Heart left ventricle (tissue), 16 donors: ENCODE measurements around the gene YY1AP1. TPM values are rescaled to one million over a fixed set of nuclear protein-coding genes. Genes with fewer than 3 reads are reported as not detected.
"Not testable (repeated sequence)": the region's sequence is repeated elsewhere in the genome, so short reads cannot be mapped to it uniquely, and the experiment has no call there.

Experiments
- ATAC-seq, 4 donors: fragments of 200-7000 bp; cut with Tn5 transposase; one replicate each; pipeline ENCODE4 v1.9.1; 2020 to 2022; ENCODE audit warnings: moderate library complexity in 4 of 4, mild to moderate bottlenecking in 3 of 4, moderate number of reproducible peaks in 1 of 4
- DNase-seq, 5 donors: peaks; one replicate each; pipeline ENCODE4 v3.0.0-alpha.2; 2020
- H3K27ac ChIP-seq, 12 donors: fragments of 200-600 bp; sonication (generic) in 4 of 12; one replicate each; pipeline versions ENCODE4 v1.5.0 to v1.8.0; 2016 to 2022; ENCODE audit warnings: mild to moderate bottlenecking in 2 of 12
- H3K27me3 ChIP-seq, 9 donors: fragments of 200-600 bp; sonication (generic) in 2 of 9; one replicate each; pipeline versions ENCODE4 v1.5.1 to v1.8.0; 2016 to 2022; ENCODE audit warnings: mild to moderate bottlenecking in 3 of 9
- H3K36me3 ChIP-seq, 9 donors: fragments of 200-600 bp; sonication (generic) in 2 of 9; one replicate each; pipeline versions ENCODE4 v1.5.0 to v1.8.0; 2018 to 2022; ENCODE audit warnings: mild to moderate bottlenecking in 2 of 9
- H3K4me1 ChIP-seq, 12 donors: fragments of 200-600 bp; sonication (generic) in 4 of 12; one replicate each; pipeline versions ENCODE4 v1.5.0 to v1.8.0; 2016 to 2022; ENCODE audit warnings: mild to moderate bottlenecking in 3 of 12
- H3K4me3 ChIP-seq, 12 donors: fragments of 200-600 bp; sonication (generic) in 4 of 12; one replicate each; pipeline versions ENCODE4 v1.5.0 to v1.8.0; 2017 to 2022; ENCODE audit warnings: mild to moderate bottlenecking in 9 of 12, moderate library complexity in 4 of 12
- H3K9me3 ChIP-seq, 12 donors: fragments of 200-600 bp; sonication (generic) in 4 of 12; one replicate each; pipeline versions ENCODE4 v1.5.0 to v1.8.0; 2016 to 2022; ENCODE audit warnings: mild to moderate bottlenecking in 1 of 12
- CTCF ChIP-seq, 12 donors: fragments of 200-600 bp; sonication (generic) in 4 of 12; IDR thresholded peaks; one replicate each; pipeline versions ENCODE4 v1.5.0 to v1.8.0; 2018 to 2022; ENCODE audit warnings: antibody characterized with exemption in 12 of 12, mild to moderate bottlenecking in 5 of 12
- POLR2A ChIP-seq, 2 donors: fragments of 450-650 bp; IDR thresholded peaks; one replicate each; pipeline ENCODE4 v1.6.1; 2017; ENCODE audit warnings: antibody characterized with exemption in 2 of 2, mild to moderate bottlenecking in 2 of 2, moderate library complexity in 2 of 2
- WGBS, 4 donors: extraction: QIAGEN DNeasy Blood & Tissue Kit in 2 of 4; methylation state at CpG; one replicate each; pipeline versions ENCODE4 v1.1.5 to v1.1.7; 2013 to 2018; 5-methylcytosine and 5-hydroxymethylcytosine counted together
- intact Hi-C, 10 donors: fragments of 100-400 bp; cut with DNase I; formaldehyde crosslinking; loops; one replicate each; pipeline versions ENCODE4 v1.11.1 to v1.14.2; 2022
- polyA plus RNA-seq, 2 donors: library from polyadenylated mRNA; stranded (reverse); fragments of 200-250 nt; gene quantifications; one replicate each; pipeline ENCODE4 v1.2.3, GENCODE V29; 2013
- total RNA-seq, 9 donors: library from RNA; depleted of rRNA in 2 of 9; stranded (reverse); fragments of >200 nt in 2 of 9; fragmentation: NEBNext Ultra II Directional in 3 of 9; extraction: Animal tissue kit (Norgen Biotek cat#: 25700) in 3 of 9; gene quantifications; one replicate each; pipeline versions ENCODE4 v1.1.0 to v1.2.4, GENCODE V29; 2016 to 2023
- donor health status: ischemic (EF 13 %, LVEDD 7.1; RV severe dilation, severe dysfunction).
- donor health status: healthy with polysubstance abuse.
- donor health status: DM: no; HTN: yes; CAD: no.
- donor health status: DM: no; HTN: no; CAD: no.
- donor health status: ischemic (EF 25% LVEDD 6.9; RV normal size, moderate dysfunction).
- donor health status: ischemic (EF 25% LVEDD 5.7; RV mildly dilated, moderate dysfunction).
- donor health status: healthy.
- donor health status: DM: yes; HTN: yes; CAD: no.
- donor health status: ischemic (EF 35%, LVEDD 5.7; RV mildly dilated, moderate dysfunction).
- donor health status: nonischemic (EF 11% LVEDD 7.7; RV severe dilation, severe dysfunction).
- donor health status: DM: yes; HTN: yes; CAD: no.
- donor health status: PGD.
- donor health status: ischemic (EF 29% LVEDD 5.4; RV normal size, mild dysfunction).
- donor health status: nonischemic (EF 23%, LVEDD 6.1; RV moderate dilation, normal function).

Gene YY1AP1
- total and polyA plus RNA-seq, 11 donors = 23.9 to 124 (median 63.7) TPM

DNA sequence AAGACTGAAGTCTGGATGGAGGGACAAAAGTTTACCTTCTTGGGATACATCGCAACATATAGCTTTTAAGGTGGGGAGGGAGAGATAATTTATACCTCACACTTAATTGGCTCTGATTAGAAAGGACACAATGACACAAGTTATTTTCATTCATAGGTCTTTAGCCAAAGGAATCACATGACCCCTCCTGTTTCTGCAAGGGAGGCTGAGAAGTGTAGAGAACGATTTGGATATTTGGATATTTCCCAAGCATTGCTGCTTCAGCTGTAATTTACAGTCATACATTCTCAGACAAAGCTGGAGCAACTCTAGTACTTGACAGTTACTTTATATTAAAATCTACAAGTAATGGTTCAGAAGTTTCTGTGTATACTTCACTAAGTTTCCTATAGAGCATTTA is 24.5 kb upstream of the YY1AP1 start:
- WGBS, 4 donors = 40 to 51% (median 42%) methylated on average over 2 of the region's 2 CpGs
- peaks cover 0 to 70% (median 35%) of the 10 kb centered on the region in 9 donors for H3K36me3 ChIP-seq
- H3K27ac ChIP-seq = no peak overlapping the region
- H3K4me1 ChIP-seq = peaks cover 0 to 13% (median 1%) of the 10 kb centered on the region in 12 donors
- intact Hi-C loops = no loop called here
- TF ChIP-seq CTCF (IDR thresholded peaks at IDR 0.05) (no peak), POLR2A (IDR thresholded peaks at IDR 0.05) (no peak)
- no peaks in the 10 kb centered on the region for H3K27me3 ChIP-seq
- DNase-seq (no peak), ATAC-seq (peak; percentile 33 to 61 (median 56))
- no peak overlapping the region for H3K4me3 ChIP-seq
- H3K9me3 ChIP-seq = peaks cover 0 to 5% (median 0%) of the 10 kb centered on the region in 12 donors

GRCh38 chr1:155712636-155713035 is 24.1 kb upstream of the YY1AP1 start:
- TF ChIP-seq CTCF (IDR thresholded peaks at IDR 0.05) = peak in 3 of 12 donors; percentile 14 to 29 (median 20)
- H3K27ac ChIP-seq, H3K9me3 ChIP-seq, H3K27me3 ChIP-seq, intact Hi-C loops, H3K4me3 ChIP-seq, DNase-seq: not testable (repeated sequence)
- Histone ChIP-seq H3K4me1 (peaks cover 0 to 13% (median 1%) of the 10 kb centered on the region in 12 donors), H3K36me3 (peaks cover 0 to 66% (median 32%) of the 10 kb centered on the region in 9 donors)
- ATAC-seq = peak; percentile 35 to 61 (median 46)
- 60 to 74% (median 66%) methylated on average over 3 of the region's 3 CpGs for WGBS, 4 donors

GRCh38 chr1:155711457-155711856 is 22.9 kb upstream of the YY1AP1 start:
- H3K27ac ChIP-seq, ATAC-seq, DNase-seq, intact Hi-C loops, H3K4me3 ChIP-seq, H3K9me3 ChIP-seq, H3K27me3 ChIP-seq: not testable (repeated sequence)
- Histone ChIP-seq H3K4me1 (peaks cover 0 to 13% (median 1%) of the 10 kb centered on the region in 12 donors), H3K36me3 (peaks cover 0 to 56% (median 25%) of the 10 kb centered on the region in 9 donors)
- 86 to 100% (median 94%) methylated on average over 3 of the region's 3 CpGs for WGBS, 4 donors

DNA sequence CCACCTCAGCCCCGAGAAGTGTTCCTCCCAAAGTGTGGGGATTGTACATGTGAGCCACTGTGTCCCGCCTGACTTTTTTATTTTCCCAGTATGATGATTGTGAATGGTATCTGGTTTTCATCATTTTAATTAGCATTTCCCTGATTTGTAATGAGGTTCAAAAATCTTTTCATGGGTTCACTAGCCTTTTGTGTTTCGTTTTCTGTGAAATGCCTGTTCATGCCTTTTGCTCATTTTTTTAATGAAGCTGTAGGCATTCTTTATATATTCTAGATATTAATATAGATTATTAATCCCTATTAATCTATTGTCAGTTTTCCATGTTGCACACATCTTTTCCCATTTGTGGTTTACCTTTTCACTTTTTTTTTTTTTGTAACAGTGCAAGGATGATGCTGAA is 20.8 kb upstream of the YY1AP1 start:
- intact Hi-C loops = no loop called here
- no peak for ATAC-seq
- peaks cover 0 to 13% (median 1%) of the 10 kb centered on the region in 12 donors for H3K4me1 ChIP-seq
- TF ChIP-seq CTCF (IDR thresholded peaks at IDR 0.05) = no peak
- 97 to 99% (median 98%) methylated on average over 3 of the region's 3 CpGs for WGBS, 4 donors
- no peak for DNase-seq
- H3K36me3 ChIP-seq = peaks cover 0 to 42% (median 17%) of the 10 kb centered on the region in 9 donors
- peaks cover 0 to 5% (median 0%) of the 10 kb centered on the region in 12 donors for H3K9me3 ChIP-seq
- H3K4me3 ChIP-seq = no peak overlapping the region
- H3K27me3 ChIP-seq = no peaks in the 10 kb centered on the region
- no peak overlapping the region for H3K27ac ChIP-seq

GRCh38 chr1:155706139-155706538 is 17.6 kb upstream of the YY1AP1 start:
- WGBS, 4 donors = 89 to 91% (median 90%) methylated on average over 5 of the region's 5 CpGs
- Histone ChIP-seq H3K9me3 (peaks cover 0 to 5% (median 0%) of the 10 kb centered on the region in 12 donors), H3K4me3 (no peak overlapping the region), H3K36me3 (peaks cover 0 to 19% (median 8%) of the 10 kb centered on the region in 9 donors), H3K4me1 (peaks cover 0 to 15% (median 0%) of the 10 kb centered on the region in 12 donors), H3K27me3 (no peaks in the 10 kb centered on the region), H3K27ac (no peak overlapping the region)
- TF ChIP-seq POLR2A (IDR thresholded peaks at IDR 0.05) (no peak), CTCF (IDR thresholded peaks at IDR 0.05) (no peak)
- intact Hi-C loops = no loop called here
- peak in 1 of 4 donors; percentile 43 for ATAC-seq
- no peak for DNase-seq

- ATAC-seq, DNase-seq, intact Hi-C loops: not testable (repeated sequence)
Measured at GRCh38 chr1:155704414-155704813, 15.8 kb upstream of the YY1AP1 start.

More at GRCh38 chr1:155704414-155704813, 15.8 kb upstream of the YY1AP1 start:
- H3K27ac ChIP-seq, H3K27me3 ChIP-seq, H3K9me3 ChIP-seq, H3K4me3 ChIP-seq, H3K36me3 ChIP-seq: not testable (repeated sequence)
- H3K4me1 ChIP-seq = peaks cover 0 to 15% (median 0%) of the 10 kb centered on the region in 12 donors
- 88 to 98% (median 90%) methylated on average over 5 of the region's 5 CpGs for WGBS, 4 donors
